Neural progenitor cell (in vitro differentiated cells): ENCODE results near the gene GFPT1.
"Not testable (repeated sequence)": the region's sequence is repeated elsewhere in the genome, so short reads cannot be mapped to it uniquely, and the experiment has no call there.

Experiments
- EZH2 ChIP-seq: fragments of 200-600 bp; sonication (generic); IDR thresholded peaks from 2 replicates; pipeline ENCODE4 v1.6.1; 2017; ENCODE audit warnings: antibody characterized with exemption, mild to moderate bottlenecking, moderate library complexity
- EZH2phosphoT487 ChIP-seq: fragments of 200-600 bp; sonication (generic); IDR thresholded peaks from 2 replicates; pipeline ENCODE4 v1.6.1; 2017; ENCODE audit warnings: antibody characterized with exemption
- TF ChIP-seq, protein P1 (sequence below): fragments of 200-600 bp; sonication (generic); IDR thresholded peaks from 2 replicates; pipeline ENCODE4 v1.5.1; 2017; ENCODE audit warnings: antibody characterized with exemption, mild to moderate bottlenecking

GRCh38 chr2:69419111-69419510, 32.1 kb upstream of the GFPT1 start:
- TF ChIP-seq, protein P1, sequence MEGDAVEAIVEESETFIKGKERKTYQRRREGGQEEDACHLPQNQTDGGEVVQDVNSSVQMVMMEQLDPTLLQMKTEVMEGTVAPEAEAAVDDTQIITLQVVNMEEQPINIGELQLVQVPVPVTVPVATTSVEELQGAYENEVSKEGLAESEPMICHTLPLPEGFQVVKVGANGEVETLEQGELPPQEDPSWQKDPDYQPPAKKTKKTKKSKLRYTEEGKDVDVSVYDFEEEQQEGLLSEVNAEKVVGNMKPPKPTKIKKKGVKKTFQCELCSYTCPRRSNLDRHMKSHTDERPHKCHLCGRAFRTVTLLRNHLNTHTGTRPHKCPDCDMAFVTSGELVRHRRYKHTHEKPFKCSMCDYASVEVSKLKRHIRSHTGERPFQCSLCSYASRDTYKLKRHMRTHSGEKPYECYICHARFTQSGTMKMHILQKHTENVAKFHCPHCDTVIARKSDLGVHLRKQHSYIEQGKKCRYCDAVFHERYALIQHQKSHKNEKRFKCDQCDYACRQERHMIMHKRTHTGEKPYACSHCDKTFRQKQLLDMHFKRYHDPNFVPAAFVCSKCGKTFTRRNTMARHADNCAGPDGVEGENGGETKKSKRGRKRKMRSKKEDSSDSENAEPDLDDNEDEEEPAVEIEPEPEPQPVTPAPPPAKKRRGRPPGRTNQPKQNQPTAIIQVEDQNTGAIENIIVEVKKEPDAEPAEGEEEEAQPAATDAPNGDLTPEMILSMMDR, result not testable (repeated sequence)
- TF ChIP-seq EZH2, EZH2phosphoT487: not testable (repeated sequence)
